GM18511 (cell line): ENCODE results near the gene TSEN2.
"Not testable (repeated sequence)": the region's sequence is repeated elsewhere in the genome, so short reads cannot be mapped to it uniquely, and the experiment has no call there.

Experiments used
- ATAC-seq: cut with Tn5 transposase; IDR thresholded peaks from one replicate; pipeline ENCODE4 v1.9.1; 2021; ENCODE audit warnings: mild to moderate bottlenecking, moderate library complexity; ENCODE audit not compliant: unreplicated experiment

The TSEN2 gene

GRCh38 chr3:12501360-12502020, 17.2 kb downstream of the TSEN2 start:
- no peak for ATAC-seq

GRCh38 chr3:12503126-12503957, 19.1 kb downstream of the TSEN2 start:
- ATAC-seq = no peak

GRCh38 chr3:12506201-12506709, 22.0 kb downstream of the TSEN2 start:
- no peak for ATAC-seq

GRCh38 chr3:12507591-12508281, 23.5 kb downstream of the TSEN2 start:
- ATAC-seq = no peak

GRCh38 chr3:12508291-12508700, 24.0 kb downstream of the TSEN2 start:
- ATAC-seq = no peak

- ATAC-seq = no peak
Measured at GRCh38 chr3:12509466-12509865, 25.2 kb downstream of the TSEN2 start.

- no peak for ATAC-seq
Measured at GRCh38 chr3:12512534-12513118, 28.3 kb downstream of the TSEN2 start.

GRCh38 chr3:12513694-12514446, 29.6 kb downstream of the TSEN2 start:
- ATAC-seq = no peak

GRCh38 chr3:12515631-12516030, 31.4 kb downstream of the TSEN2 start:
- no peak for ATAC-seq

- ATAC-seq = no peak
Measured at GRCh38 chr3:12516873-12517272, 32.6 kb downstream of the TSEN2 start.

GRCh38 chr3:12518261-12519028, 34.2 kb downstream of the TSEN2 start:
- ATAC-seq = no peak

GRCh38 chr3:12521010-12521409, 36.7 kb downstream of the TSEN2 start:
- no peak for ATAC-seq

GRCh38 chr3:12522721-12523120, 38.4 kb downstream of the TSEN2 start:
- ATAC-seq = no peak

GRCh38 chr3:12527757-12528143, 43.5 kb downstream of the TSEN2 start:
- no peak for ATAC-seq

- no peak for ATAC-seq
Measured at GRCh38 chr3:12532182-12532581, 47.9 kb downstream of the TSEN2 start.

GRCh38 chr3:12536423-12536822, 52.1 kb downstream of the TSEN2 start:
- ATAC-seq = no peak

GRCh38 chr3:12541625-12542024, 57.3 kb downstream of the TSEN2 start:
- ATAC-seq = no peak

- not testable (repeated sequence) for ATAC-seq
Measured at GRCh38 chr3:12543497-12543896, 59.2 kb downstream of the TSEN2 start.

GRCh38 chr3:12544652-12545472, 60.6 kb downstream of the TSEN2 start:
- ATAC-seq = no peak
